ENCODE results near the gene MYOD1. TPM values are rescaled to one million over a fixed set of nuclear protein-coding genes. Genes with fewer than 3 reads are reported as not detected.

MYOD1 gene
- total and polyA plus RNA-seq, 2 of the 4 experiments (the other 2 are of a cell fraction), result not detected

- no peak overlapping the region for H3K27ac ChIP-seq (ENCODE audit: insufficient read depth, low read length)
- no peak overlapping the region for H3K14ac ChIP-seq (replicated peaks; ENCODE audit: low read depth, low read length)
- no peak overlapping the region for H3K9ac ChIP-seq (ENCODE audit: low read depth, low read length)
- peaks cover 40% of the 10 kb centered on the region for H3K27me3 ChIP-seq (ENCODE audit: control insufficient read depth, insufficient read depth, low read length)
- no peak overlapping the region for H2AFZ ChIP-seq (replicated peaks; ENCODE audit: low read length, poor library complexity)
- ATAC-seq (ENCODE audit: low read depth) (no peak), DNase-seq (no peak)
- H3K4me2 ChIP-seq (ENCODE audit: low read depth, low read length), result no peak overlapping the region
- H4K91ac ChIP-seq (ENCODE audit: insufficient read depth, low read depth, low read length), result no peak overlapping the region
- no peaks in the 10 kb centered on the region for H3K36me3 ChIP-seq (ENCODE audit: control insufficient read depth, insufficient read depth, low read length)
- ChIA-PET POLR2A (ENCODE audit: unreplicated experiment) (no interaction called here), CTCF (interaction anchor here (1.0 kb wide), 1 partner anchor 226 kb away, joined by 3 read pairs; no protein-coding TSS in a partner anchor)
- no peak overlapping the region for H2AK9ac ChIP-seq (replicated peaks; ENCODE audit: low read depth, low read length, poor library complexity)
- no peak overlapping the region for H2BK15ac ChIP-seq (ENCODE audit: low read depth, low read length)
- H3K18ac ChIP-seq (ENCODE audit: low read depth, low read length), result no peak overlapping the region
- in situ Hi-C loops (cut with MboI; ENCODE audit: low sequenced_read_pairs), result no loop called here
- H3K9me3 ChIP-seq (ENCODE audit: control insufficient read depth, insufficient read depth, low read length), result no peaks in the 10 kb centered on the region
- H2BK5ac ChIP-seq (ENCODE audit: low read depth, low read length, poor library complexity, severe bottlenecking), result no peak overlapping the region
- 88% methylated on average over 5 of the region's 7 CpGs; no CpG with 5 or more reads in 1 of the 2 experiments for WGBS, 2 experiments (ENCODE audit: extremely low coverage in 2 of 2, insufficient read length in 1 of 2)
- dilution Hi-C loops (cut with HindIII; ENCODE audit: low sequenced_read_pairs, unreplicated experiment), result no loop called here
- H3K4me3 ChIP-seq (ENCODE audit: insufficient read depth, low read depth, low read length), result no peak overlapping the region
- H3K4ac ChIP-seq (ENCODE audit: low read depth, low read length), result no peak overlapping the region
- H2AK5ac ChIP-seq (ENCODE audit: low read depth, low read length), result no peak overlapping the region
- H3K4me1 ChIP-seq (ENCODE audit: control insufficient read depth, insufficient read depth, low read length), result no peaks in the 10 kb centered on the region
- TF ChIP-seq POLR2A (IDR thresholded peaks at IDR 0.05; ENCODE audit: low read depth, low read length) (no peak), NFE2L2 (IDR thresholded peaks at IDR 0.05; ENCODE audit: low read depth, low read length) (no peak), CTCF (conservative IDR thresholded peaks at IDR 0.05; ENCODE audit: low read depth, low read length) (no peak), RAD21 (IDR thresholded peaks at IDR 0.05; ENCODE audit: low read length) (no peak), MAZ (IDR thresholded peaks at IDR 0.05; ENCODE audit: borderline replicate concordance, low read depth, low read length) (no peak)
- H4K20me1 ChIP-seq (ENCODE audit: insufficient read depth, low read length), result no peaks in the 10 kb centered on the region
- no peak overlapping the region for H3K23ac ChIP-seq (ENCODE audit: low read depth, low read length)
- H3K9me1 ChIP-seq (ENCODE audit: insufficient read depth, low read length), result no peaks in the 10 kb centered on the region; the same call in 1 of the 2 replicates
- H4K5ac ChIP-seq (ENCODE audit: low read depth, low read length), result no peak overlapping the region
- BruUV-seq (replicated peaks), result no TSS peak
- H3K56ac ChIP-seq (ENCODE audit: extremely low read depth, insufficient read depth, low read length), result no peak overlapping the region
- H4K8ac ChIP-seq (ENCODE audit: low read depth in 2 of 2, low read length in 2 of 2), result no peak overlapping the region
- no peak overlapping the region for H2BK120ac ChIP-seq (ENCODE audit: low read depth, low read length)
- H2BK20ac ChIP-seq (ENCODE audit: low read depth, low read length), result no peak overlapping the region
- intact Hi-C loops (cut with micrococcal nuclease), result no loop called here
- no peaks in the 10 kb centered on the region for H3K79me1 ChIP-seq (ENCODE audit: low read depth in 1 of 2, low read length in 2 of 2)
Observed at GRCh38 chr11:17752144-17752543, 32.8 kb downstream of the MYOD1 start.
